HepG2 (cell line): ENCODE results near the gene KRT4. TPM values are rescaled to one million over a fixed set of nuclear protein-coding genes. Genes with fewer than 3 reads are reported as not detected.

Experiments
- ATAC-seq: fragments of 200-7000 bp; cut with Tn5 transposase; 3 replicates; pipeline ENCODE4 v1.9.1; 2020; ENCODE audit warnings: mild to moderate bottlenecking, moderate library complexity
- BruUV-seq: library from RNA; stranded (reverse); fragments of 400-500 nt; replicated peaks from 2 replicates; lab custom pipeline; 2021; lab: Mats Ljungman, UMichigan
- CTCF ChIA-PET: fragments of 300-600 bp; formaldehyde crosslinking; extraction: SDS; loops from one replicate; lab custom pipeline; 2021; ENCODE audit warnings: low total read pairs, inconsistent platforms, low intra/inter-chr PET ratio; lab: Yijun Ruan, JAX
- POLR2A ChIA-PET: fragments of 350-600 bp; sonication (Branson Sonifier 250); formaldehyde crosslinking; loops from one replicate; lab custom pipeline; 2020; ENCODE audit warnings: antibody characterized with exemption, inconsistent platforms; lab: Yijun Ruan, JAX
- DNase-seq: peaks from one replicate; pipeline ENCODE4 v3.0.0-alpha.2; 2015; ENCODE audit warnings: low spot score
- FAIRE-seq: peaks from 3 replicates; lab custom pipeline; 2011; peaks lifted over from hg19 to GRCh38; lab: Jason Lieb, UNC
- H2AFZ ChIP-seq: one replicate; pipeline ENCODE4 v1.6.1; 2011; ENCODE audit warnings: low read length, inconsistent platforms
- H3K27ac ChIP-seq: fragments of 300-600 bp; 3 replicates; pipeline ENCODE4 v1.8.0; 2011; ENCODE audit warnings: mixed run types, mild to moderate bottlenecking, mixed read lengths, low read length, inconsistent platforms; ENCODE audit not compliant: insufficient read depth; ENCODE audit errors: extremely low read length
- H3K27me3 ChIP-seq, 2 experiments: fragments of 200-600 bp in 1 of 2; 2 replicates in 1 of 2; 3 replicates in 1 of 2; pipeline versions ENCODE4 v1.6.0 to v1.8.0; 2011; ENCODE audit warnings: low read length in 2 of 2, mild to moderate bottlenecking in 2 of 2, moderate library complexity in 2 of 2, inconsistent platforms in 1 of 2; ENCODE audit not compliant: insufficient read depth in 2 of 2, control insufficient read depth in 1 of 2
- H3K36me3 ChIP-seq, 2 experiments: fragments of 200-600 bp in 1 of 2; replicated peaks in 1 of 2; 2 replicates in 1 of 2; 3 replicates in 1 of 2; pipeline versions ENCODE4 v1.5.1 to v1.8.0; 2011; ENCODE audit warnings: low read length in 2 of 2, inconsistent platforms in 1 of 2; ENCODE audit not compliant: insufficient read depth in 2 of 2, control insufficient read depth in 1 of 2
- H3K4me1 ChIP-seq: 2 replicates; pipeline ENCODE4 v1.5.1; 2012; ENCODE audit warnings: low read length, inconsistent platforms; ENCODE audit not compliant: insufficient read depth
- H3K4me2 ChIP-seq: 2 replicates; pipeline ENCODE4 v1.6.0; 2011; ENCODE audit warnings: low read depth, low read length, inconsistent platforms
- H3K4me3 ChIP-seq, 3 experiments: fragments of 200-600 bp in 1 of 3; sonication (generic), shearing (Covaris generic) in 1 of 3; replicated peaks in 1 of 3; 2 replicates each; pipeline ENCODE4 v1.5.1; 2011 to 2016; ENCODE audit warnings: low read length in 3 of 3, inconsistent platforms in 2 of 3, low read depth in 2 of 3, mild to moderate bottlenecking in 2 of 3, control low read depth in 1 of 3, mixed read lengths in 1 of 3; ENCODE audit not compliant: insufficient read depth in 1 of 3
- H3K79me2 ChIP-seq: one replicate; pipeline ENCODE4 v1.6.1; 2011; ENCODE audit warnings: low read length, inconsistent platforms; ENCODE audit not compliant: insufficient read depth
- H3K9ac ChIP-seq: 2 replicates; pipeline ENCODE4 v1.6.0; 2011; ENCODE audit warnings: mild to moderate bottlenecking, low read depth, low read length, inconsistent platforms; ENCODE audit not compliant: insufficient read depth
- H3K9me3 ChIP-seq: 2 replicates; pipeline ENCODE4 v1.5.1; 2012; ENCODE audit warnings: mild to moderate bottlenecking, low read length
- H4K20me1 ChIP-seq: 2 replicates; pipeline ENCODE4 v1.6.0; 2011; ENCODE audit warnings: inconsistent platforms, mild to moderate bottlenecking, low read length, moderate library complexity; ENCODE audit not compliant: insufficient read depth
- ATF3 ChIP-seq: sonication (generic); formaldehyde crosslinking; IDR thresholded peaks from 2 replicates; pipeline ENCODE4 v1.4.0; 2020; ENCODE audit warnings: missing genetic modification reagents
- CBFB ChIP-seq: sonication (generic); formaldehyde crosslinking; IDR thresholded peaks from 2 replicates; pipeline ENCODE4 v1.4.0; 2020; ENCODE audit warnings: missing genetic modification reagents
- HBP1 ChIP-seq: IDR thresholded peaks from 2 replicates; pipeline ENCODE4 v1.6.1; 2016; ENCODE audit warnings: low read depth, control low read depth
- NCOR1 ChIP-seq: fragments of 200-600 bp; sonication (generic); IDR thresholded peaks from 2 replicates; pipeline ENCODE4 v1.7.0; 2017; ENCODE audit warnings: antibody characterized with exemption, low read length, borderline replicate concordance
- NFRKB ChIP-seq: fragments of 450-650 bp; IDR thresholded peaks from 2 replicates; pipeline ENCODE4 v1.6.1; 2017
- RXRB ChIP-seq: IDR thresholded peaks from 2 replicates; pipeline ENCODE4 v1.6.1; 2016; ENCODE audit warnings: borderline replicate concordance, missing genetic modification reagents, missing compliant biosample characterization
- ZNF430 ChIP-seq: sonication (generic); formaldehyde crosslinking; IDR thresholded peaks from 2 replicates; pipeline ENCODE4 v1.9.0; 2021; ENCODE audit warnings: mild to moderate bottlenecking, missing genetic modification reagents
- WGBS: methylation state at CpG from one replicate; pipeline ENCODE4 v1.1.6; 2017; ENCODE audit warnings: low lambda C conversion rate; 5-methylcytosine and 5-hydroxymethylcytosine counted together
- in situ Hi-C: cut with HindIII; loops from 2 replicates; pipeline ENCODE4 v1.10.0; 2017; ENCODE audit warnings: low pct_unique_long_range_greater_than_20kb; ENCODE audit not compliant: extremely low pct_ligation_motif_present
- intact Hi-C: fragments of 100-400 bp; cut with micrococcal nuclease; formaldehyde crosslinking; loops from one replicate; pipeline ENCODE4 v1.10.0; 2022; ENCODE audit not compliant: unreplicated experiment
- polyA plus RNA-seq, 8 experiments: library from polyadenylated mRNA; depleted of rRNA in 3 of 8; stranded (reverse) in 7 of 8; unstranded in 1 of 8; fragments of >200 nt; fragmentation: Illumina TruSeq in 4 of 8; extraction: Trizol in 4 of 8; gene quantifications; 2 replicates each; pipeline versions ENCODE4 v1.2.1 to v1.2.3, GENCODE V29; 2011 to 2016; ENCODE audit warnings: low read depth in 4 of 8, missing spikeins in 1 of 8, mixed read lengths in 1 of 8; ENCODE audit not compliant: insufficient read depth in 1 of 8
- total RNA-seq, 5 experiments: library from RNA; depleted of rRNA; stranded (reverse); fragments of >200 nt; fragmentation: Illumina TruSeq; extraction: Trizol; gene quantifications; 2 replicates each; pipeline ENCODE4 v1.2.3, GENCODE V29; 2016; ENCODE audit warnings: low read depth in 1 of 5

KRT4 gene
- total and polyA plus RNA-seq, 2 of the 13 experiments (the other 11 are each of a cell fraction or from before 2014, with no cell fraction given) = not detected

DNA sequence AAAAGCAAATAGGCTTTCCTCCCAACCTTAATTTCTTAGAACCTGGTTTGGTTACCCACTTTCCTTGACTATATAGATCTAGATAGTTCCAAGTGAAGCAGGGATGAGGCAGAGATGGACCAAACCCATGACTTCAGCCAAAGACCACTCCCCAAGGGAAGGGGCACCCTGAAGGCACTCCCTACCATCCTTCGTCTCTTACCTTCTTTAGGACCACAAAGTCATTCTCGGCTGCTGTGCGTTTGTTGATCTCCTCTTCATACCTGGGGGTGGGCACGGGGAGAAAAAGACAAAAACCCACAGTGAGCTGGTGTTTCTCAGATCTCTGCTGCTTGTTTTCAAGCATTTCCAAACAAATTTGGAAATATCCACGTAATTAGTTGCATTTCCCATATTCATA is 3.4 kb downstream of the KRT4 start:
- no peak overlapping the region for H3K4me2 ChIP-seq
- FAIRE-seq = no peak
- no peaks in the 10 kb centered on the region for H3K4me1 ChIP-seq
- ChIA-PET POLR2A (no interaction called here), CTCF (no interaction called here)
- intact Hi-C loops = no loop called here
- no peak overlapping the region for H3K27ac ChIP-seq
- WGBS = 8% methylated on average over 5 of the region's 5 CpGs
- H3K79me2 ChIP-seq = no peaks in the 10 kb centered on the region
- H2AFZ ChIP-seq = no peak overlapping the region
- in situ Hi-C loops = no loop called here
- no peak for DNase-seq
- no peak overlapping the region for H3K9ac ChIP-seq
- no peak for ATAC-seq
- BruUV-seq = no TSS peak
- H3K36me3 ChIP-seq = no peaks in the 10 kb centered on the region
- TF ChIP-seq CBFB (CRISPR knock-in tag) = no peak
- no peak for TF ChIP-seq NFRKB
- TF ChIP-seq HBP1 = no peak
- TF ChIP-seq RXRB (CRISPR knock-in tag) = no peak
- TF ChIP-seq NCOR1 = no peak
- no peak for TF ChIP-seq ATF3 (CRISPR knock-in tag)
- H4K20me1 ChIP-seq = no peaks in the 10 kb centered on the region
- H3K27me3 ChIP-seq = peaks cover 1 to 37% of the 10 kb centered on the region in 2 experiments; a peak in 4 of 5 replicates
- no peaks in the 10 kb centered on the region for H3K9me3 ChIP-seq
- no peak overlapping the region for H3K4me3 ChIP-seq

- no TSS peak for BruUV-seq
- in situ Hi-C loops = no loop called here
Measured at GRCh38 chr12:52809166-52809565, 4.8 kb downstream of the KRT4 start.

More at GRCh38 chr12:52809166-52809565, 4.8 kb downstream of the KRT4 start:
- no peak for DNase-seq
- 2% methylated on average over 7 of the region's 7 CpGs for WGBS
- CTCF ChIA-PET = no interaction called here
- Histone ChIP-seq H3K4me1 (no peaks in the 10 kb centered on the region), H4K20me1 (no peaks in the 10 kb centered on the region), H3K9me3 (no peaks in the 10 kb centered on the region), H3K27me3 (peaks cover 1 to 35% of the 10 kb centered on the region in 2 experiments; a peak in 4 of 5 replicates), H3K79me2 (no peaks in the 10 kb centered on the region), H3K27ac (no peak overlapping the region), H3K36me3 (no peaks in the 10 kb centered on the region), H3K4me2 (no peak overlapping the region), H2AFZ (no peak overlapping the region), H3K9ac (no peak overlapping the region), H3K4me3 (no peak overlapping the region)
- intact Hi-C loops = no loop called here
- FAIRE-seq = no peak
- POLR2A ChIA-PET = no interaction called here
- no peak for TF ChIP-seq ZNF430
- no peak for ATAC-seq
